ENCODE measurements around the gene TUBGCP5.

DNA sequence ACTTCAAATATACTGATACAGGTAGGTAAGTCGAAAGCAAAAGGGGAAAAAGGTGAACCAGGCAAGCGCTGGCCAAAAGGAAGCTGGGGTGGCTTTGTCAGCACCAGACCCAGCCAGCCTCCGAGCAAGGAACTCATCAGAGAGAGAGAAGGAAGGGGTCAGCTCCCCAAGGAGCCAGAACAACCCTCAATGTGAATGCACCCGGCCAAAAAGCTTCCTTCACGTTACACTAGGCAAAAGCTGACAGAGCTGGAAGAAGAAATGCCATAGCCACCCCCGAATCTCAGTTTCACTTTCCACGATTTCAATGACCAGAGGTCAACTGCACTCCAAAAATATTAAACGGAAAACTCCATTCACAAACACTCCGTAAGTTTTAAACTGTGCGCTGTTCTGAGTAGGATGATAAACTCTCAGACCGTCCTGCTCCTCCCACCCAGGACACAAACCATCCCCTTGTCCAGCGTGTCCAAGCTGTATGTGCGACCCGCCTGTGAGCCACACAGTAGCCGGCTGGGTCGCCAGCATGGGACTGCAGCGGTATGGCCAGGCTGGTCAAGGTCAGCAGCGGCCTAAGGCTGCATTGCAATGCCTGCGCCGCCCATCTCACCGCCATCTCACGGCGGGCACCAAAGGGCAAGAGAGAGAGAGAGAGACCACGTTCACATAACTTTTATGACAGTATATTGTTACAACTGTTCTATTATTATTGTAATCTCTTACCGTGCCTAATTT lies 88.9 kb downstream of the TUBGCP5 start:
- TF ChIP-seq, protein P1, sequence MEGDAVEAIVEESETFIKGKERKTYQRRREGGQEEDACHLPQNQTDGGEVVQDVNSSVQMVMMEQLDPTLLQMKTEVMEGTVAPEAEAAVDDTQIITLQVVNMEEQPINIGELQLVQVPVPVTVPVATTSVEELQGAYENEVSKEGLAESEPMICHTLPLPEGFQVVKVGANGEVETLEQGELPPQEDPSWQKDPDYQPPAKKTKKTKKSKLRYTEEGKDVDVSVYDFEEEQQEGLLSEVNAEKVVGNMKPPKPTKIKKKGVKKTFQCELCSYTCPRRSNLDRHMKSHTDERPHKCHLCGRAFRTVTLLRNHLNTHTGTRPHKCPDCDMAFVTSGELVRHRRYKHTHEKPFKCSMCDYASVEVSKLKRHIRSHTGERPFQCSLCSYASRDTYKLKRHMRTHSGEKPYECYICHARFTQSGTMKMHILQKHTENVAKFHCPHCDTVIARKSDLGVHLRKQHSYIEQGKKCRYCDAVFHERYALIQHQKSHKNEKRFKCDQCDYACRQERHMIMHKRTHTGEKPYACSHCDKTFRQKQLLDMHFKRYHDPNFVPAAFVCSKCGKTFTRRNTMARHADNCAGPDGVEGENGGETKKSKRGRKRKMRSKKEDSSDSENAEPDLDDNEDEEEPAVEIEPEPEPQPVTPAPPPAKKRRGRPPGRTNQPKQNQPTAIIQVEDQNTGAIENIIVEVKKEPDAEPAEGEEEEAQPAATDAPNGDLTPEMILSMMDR (conservative IDR thresholded peaks at IDR 0.05; ENCODE audit: low read depth, low read length), result no peak
- TF ChIP-seq EZH2 (IDR thresholded peaks at IDR 0.05; ENCODE audit: borderline replicate concordance, low read depth, low read length, poor library complexity, severe bottlenecking), result no peak
